ENCODE measurements around the gene SULF2. TPM values are rescaled to one million over a fixed set of nuclear protein-coding genes. Genes with fewer than 3 reads are reported as not detected.
A peak's percentile ranks its signal among the peaks of the same experiment; 100 is the strongest.

The SULF2 gene
- total and polyA plus RNA-seq, 2 of the 13 experiments (the other 11 are each of a cell fraction or from before 2014, with no cell fraction given): 7.2 to 50.9 TPM

DNA sequence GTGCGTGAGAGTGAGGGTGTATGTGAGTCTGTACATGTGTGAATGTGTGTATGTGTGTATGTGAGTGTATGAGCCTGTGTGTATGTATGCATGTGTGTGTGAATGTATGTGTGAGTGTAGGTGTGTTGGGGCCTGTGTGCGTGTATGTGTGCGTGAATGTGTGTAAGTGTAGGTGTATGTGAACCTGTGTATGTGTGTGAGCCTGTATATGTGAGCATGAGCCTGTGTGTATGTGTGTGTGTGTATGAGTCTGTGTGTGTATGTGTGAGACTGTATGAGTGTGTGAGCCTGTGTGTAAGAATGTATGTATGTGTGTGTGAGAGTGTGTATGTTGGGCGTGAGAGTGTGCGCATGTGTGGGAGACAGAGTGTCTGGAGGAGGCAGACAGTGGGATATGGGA lies 15.8 kb upstream of the SULF2 start (continued):
- TF ChIP-seq BCL3 (CRISPR knock-in tag; IDR thresholded peaks at IDR 0.05) (no peak), NBN (conservative IDR thresholded peaks at IDR 0.05) (peak; percentile 97; the same call in 1 of the 2 replicates), ZNF530 (CRISPR knock-in tag; IDR thresholded peaks at IDR 0.05; ENCODE audit: low read depth) (no peak), HNRNPH1 (optimal IDR thresholded peaks at IDR 0.05; ENCODE audit: low read depth, low read length) (no peak), NAIF1 (CRISPR knock-in tag; IDR thresholded peaks at IDR 0.05; ENCODE audit: borderline replicate concordance) (no peak), SP1 (IDR thresholded peaks at IDR 0.05) (peak; percentile 33; the same call in 1 of the 2 replicates), SP1 (CRISPR knock-in tag; IDR thresholded peaks at IDR 0.05) (no peak), FOXK2 (IDR thresholded peaks at IDR 0.05) (peak; percentile 64; the same call in 1 of the 2 replicates)

DNA sequence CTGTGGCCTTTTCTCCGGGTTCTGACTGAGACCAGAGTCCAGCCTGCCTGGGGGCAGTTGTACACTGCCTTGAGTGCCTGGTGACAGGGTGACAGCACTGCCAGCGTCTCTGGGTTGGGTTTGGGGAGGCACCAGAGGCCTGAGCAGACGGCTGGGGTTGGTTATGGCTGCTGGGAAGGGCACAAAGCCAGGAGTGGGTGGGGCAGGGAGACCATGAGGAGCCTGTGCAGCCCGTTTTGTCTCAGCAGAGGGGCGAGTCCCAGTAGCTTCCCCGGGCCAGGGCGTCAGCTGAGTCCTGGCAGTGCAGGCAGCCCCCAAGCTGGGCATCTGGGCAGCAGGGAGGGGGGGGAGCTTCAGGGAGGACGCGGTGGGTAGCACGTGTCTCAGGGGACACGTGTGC lies 15.3 kb upstream of the SULF2 start:
- no TSS peak for BruUV-seq (replicated peaks)
- 27% methylated on average over 11 of the region's 11 CpGs for WGBS (ENCODE audit: low lambda C conversion rate)
- Histone ChIP-seq H3K4me2 (ENCODE audit: low read depth, low read length) (no peak overlapping the region), H3K36me3 (replicated peaks in 1 of 2; ENCODE audit: control insufficient read depth in 1 of 2, insufficient read depth in 2 of 2, low read length in 2 of 2) (no peaks in the 10 kb centered on the region), H3K79me2 (ENCODE audit: insufficient read depth, low read length) (no peaks in the 10 kb centered on the region), H3K9me3 (ENCODE audit: low read length) (no peaks in the 10 kb centered on the region), H3K27me3 (ENCODE audit: control insufficient read depth in 1 of 2, insufficient read depth in 2 of 2, low read length in 2 of 2) (peaks cover 1 to 38% of the 10 kb centered on the region in 2 experiments), H4K20me1 (ENCODE audit: insufficient read depth, low read length) (no peaks in the 10 kb centered on the region), H2AFZ (ENCODE audit: low read length) (no peak overlapping the region), H3K4me1 (ENCODE audit: insufficient read depth, low read length) (no peaks in the 10 kb centered on the region), H3K27ac (ENCODE audit: extremely low read length, insufficient read depth, low read length) (no peak overlapping the region), H3K4me3 (replicated peaks in 1 of 3; ENCODE audit: insufficient read depth in 1 of 3, low read depth in 2 of 3, low read length in 3 of 3) (no peak overlapping the region), H3K9ac (ENCODE audit: insufficient read depth, low read depth, low read length) (no peak overlapping the region)
- in situ Hi-C loops (cut with HindIII; ENCODE audit: extremely low pct_ligation_motif_present, low pct_unique_long_range_greater_than_20kb) (no loop called here), intact Hi-C loops (cut with micrococcal nuclease; ENCODE audit: unreplicated experiment) (no loop called here)
- ChIA-PET POLR2A (no interaction called here), CTCF (ENCODE audit: low intra/inter-chr PET ratio, low total read pairs) (no interaction called here)
- DNase-seq (ENCODE audit: low spot score) (no peak), FAIRE-seq (no peak), ATAC-seq (peak; percentile 22)
- TF ChIP-seq XRCC5 (optimal IDR thresholded peaks at IDR 0.05; ENCODE audit: low read length): no peak
- no peak for TF ChIP-seq FOXC1 (CRISPR knock-in tag; IDR thresholded peaks at IDR 0.05; ENCODE audit: borderline replicate concordance)
- no peak for TF ChIP-seq ELF4 (CRISPR knock-in tag; IDR thresholded peaks at IDR 0.05; ENCODE audit: borderline replicate concordance)
- TF ChIP-seq, protein P1, sequence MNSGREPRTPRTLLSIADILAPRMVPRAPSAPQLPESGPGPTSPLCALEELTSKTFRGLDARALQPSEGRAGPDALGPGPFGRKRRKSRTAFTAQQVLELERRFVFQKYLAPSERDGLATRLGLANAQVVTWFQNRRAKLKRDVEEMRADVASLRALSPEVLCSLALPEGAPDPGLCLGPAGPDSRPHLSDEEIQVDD (CRISPR knock-in tag; IDR thresholded peaks at IDR 0.05; ENCODE audit: borderline replicate concordance): no peak
- TF ChIP-seq ZNF766 (CRISPR knock-in tag; IDR thresholded peaks at IDR 0.05; ENCODE audit: borderline replicate concordance): no peak
- no peak for TF ChIP-seq SNAPC5 (CRISPR knock-in tag; IDR thresholded peaks at IDR 0.05; ENCODE audit: borderline replicate concordance)
- no peak for TF ChIP-seq ZNF512 (CRISPR knock-in tag; IDR thresholded peaks at IDR 0.05)
- no peak for TF ChIP-seq TCF12 (IDR thresholded peaks at IDR 0.05)
- TF ChIP-seq TCF12 (CRISPR knock-in tag; IDR thresholded peaks at IDR 0.05): no peak
- TF ChIP-seq SUZ12 (IDR thresholded peaks at IDR 0.05; ENCODE audit: low read depth, low read length): no peak
- TF ChIP-seq, protein P2, sequence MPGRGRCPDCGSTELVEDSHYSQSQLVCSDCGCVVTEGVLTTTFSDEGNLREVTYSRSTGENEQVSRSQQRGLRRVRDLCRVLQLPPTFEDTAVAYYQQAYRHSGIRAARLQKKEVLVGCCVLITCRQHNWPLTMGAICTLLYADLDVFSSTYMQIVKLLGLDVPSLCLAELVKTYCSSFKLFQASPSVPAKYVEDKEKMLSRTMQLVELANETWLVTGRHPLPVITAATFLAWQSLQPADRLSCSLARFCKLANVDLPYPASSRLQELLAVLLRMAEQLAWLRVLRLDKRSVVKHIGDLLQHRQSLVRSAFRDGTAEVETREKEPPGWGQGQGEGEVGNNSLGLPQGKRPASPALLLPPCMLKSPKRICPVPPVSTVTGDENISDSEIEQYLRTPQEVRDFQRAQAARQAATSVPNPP (CRISPR knock-in tag; IDR thresholded peaks at IDR 0.05): no peak
- TF ChIP-seq U2AF1 (optimal IDR thresholded peaks at IDR 0.05; ENCODE audit: low read depth, low read length): no peak

Measured in HepG2 (cell line).